Bronchial epithelial cell (primary cell): ENCODE measurements around the gene GRM8. TPM values are rescaled to one million over a fixed set of nuclear protein-coding genes. Genes with fewer than 3 reads are reported as not detected.
"Not testable (repeated sequence)": the region's sequence is repeated elsewhere in the genome, so short reads cannot be mapped to it uniquely, and the experiment has no call there.

Experiments used
- DNase-seq: peaks from one replicate; pipeline ENCODE4 v3.0.0-alpha.2; 2010; ENCODE audit warnings: low read depth
- FAIRE-seq: peaks from 2 replicates; lab custom pipeline; 2011; peaks lifted over from hg19 to GRCh38; lab: Jason Lieb, UNC
- H3K27me3 ChIP-seq: 2 replicates; pipeline ENCODE4 v1.5.1; 2011; ENCODE audit warnings: low read length; ENCODE audit not compliant: control insufficient read depth, insufficient read depth
- H3K36me3 ChIP-seq: 2 replicates; pipeline ENCODE4 v1.5.1; 2011; ENCODE audit warnings: low read length; ENCODE audit not compliant: control insufficient read depth, insufficient read depth
- H3K4me3 ChIP-seq: 2 replicates; pipeline ENCODE4 v1.5.1; 2011; ENCODE audit warnings: mild to moderate bottlenecking, low read depth, low read length, control low read depth
- total RNA-seq: library from RNA; depleted of rRNA; stranded (reverse); fragments of >200 nt; gene quantifications from 2 replicates; pipeline ENCODE4 v1.2.1, GENCODE V29; 2014
- TF ChIP-seq, protein P1 (sequence below): IDR thresholded peaks from 2 replicates; pipeline ENCODE4 v1.5.1; 2011; ENCODE audit warnings: mild to moderate bottlenecking, moderate library complexity, low read length, control low read depth, inconsistent platforms; ENCODE audit not compliant: insufficient read depth, severe bottlenecking

The GRM8 gene
- total RNA-seq, 1 donor from 2014 or later, result not detected

DNA sequence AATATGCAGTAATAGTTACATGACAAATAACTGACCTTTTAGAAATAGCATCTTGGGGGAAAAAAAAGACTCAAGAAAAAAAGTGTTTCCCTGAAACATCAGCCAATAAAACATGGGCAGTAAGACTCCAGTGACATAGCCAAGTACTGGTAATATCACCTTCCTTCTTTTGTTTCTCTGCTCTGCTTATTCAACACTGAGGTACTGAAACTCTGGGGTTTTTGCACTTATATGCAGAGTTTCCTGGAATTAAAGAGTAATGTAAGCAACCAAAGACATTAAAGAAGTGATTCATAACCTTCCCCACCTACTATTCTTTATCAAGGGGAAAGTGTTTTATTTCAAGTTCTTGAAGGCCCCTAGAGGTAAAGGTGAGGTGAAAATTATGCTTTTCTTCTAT lies 414.5 kb downstream of the GRM8 start:
- DNase-seq (no peak), FAIRE-seq (no peak)
- TF ChIP-seq, protein P1, sequence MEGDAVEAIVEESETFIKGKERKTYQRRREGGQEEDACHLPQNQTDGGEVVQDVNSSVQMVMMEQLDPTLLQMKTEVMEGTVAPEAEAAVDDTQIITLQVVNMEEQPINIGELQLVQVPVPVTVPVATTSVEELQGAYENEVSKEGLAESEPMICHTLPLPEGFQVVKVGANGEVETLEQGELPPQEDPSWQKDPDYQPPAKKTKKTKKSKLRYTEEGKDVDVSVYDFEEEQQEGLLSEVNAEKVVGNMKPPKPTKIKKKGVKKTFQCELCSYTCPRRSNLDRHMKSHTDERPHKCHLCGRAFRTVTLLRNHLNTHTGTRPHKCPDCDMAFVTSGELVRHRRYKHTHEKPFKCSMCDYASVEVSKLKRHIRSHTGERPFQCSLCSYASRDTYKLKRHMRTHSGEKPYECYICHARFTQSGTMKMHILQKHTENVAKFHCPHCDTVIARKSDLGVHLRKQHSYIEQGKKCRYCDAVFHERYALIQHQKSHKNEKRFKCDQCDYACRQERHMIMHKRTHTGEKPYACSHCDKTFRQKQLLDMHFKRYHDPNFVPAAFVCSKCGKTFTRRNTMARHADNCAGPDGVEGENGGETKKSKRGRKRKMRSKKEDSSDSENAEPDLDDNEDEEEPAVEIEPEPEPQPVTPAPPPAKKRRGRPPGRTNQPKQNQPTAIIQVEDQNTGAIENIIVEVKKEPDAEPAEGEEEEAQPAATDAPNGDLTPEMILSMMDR, result no peak
- H3K4me3 ChIP-seq, result no peak overlapping the region
- H3K27me3 ChIP-seq, result no peaks in the 10 kb centered on the region
- no peaks in the 10 kb centered on the region for H3K36me3 ChIP-seq

DNA sequence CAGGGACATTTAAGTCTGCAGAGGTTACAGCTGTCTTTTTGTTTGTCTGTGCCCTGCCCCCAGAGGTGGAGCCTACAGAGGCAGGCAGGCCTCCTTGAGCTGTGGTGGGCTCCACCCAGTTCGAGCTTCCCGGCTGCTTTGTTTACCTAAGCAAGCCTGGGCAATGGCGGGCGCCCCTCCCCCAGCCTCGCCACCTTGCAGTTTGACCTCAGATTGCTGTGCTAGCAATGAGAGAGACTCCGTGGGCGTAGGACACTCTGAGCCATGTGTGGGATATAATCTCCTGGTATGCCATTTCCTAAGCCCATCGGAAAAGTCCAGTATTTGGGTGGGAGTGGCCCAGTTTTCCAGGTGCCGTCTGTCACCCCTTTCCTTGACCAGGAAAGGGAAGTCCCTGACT lies 421.5 kb downstream of the GRM8 start:
- not testable (repeated sequence) for DNase-seq, H3K4me3 ChIP-seq, H3K36me3 ChIP-seq, H3K27me3 ChIP-seq, FAIRE-seq

DNA sequence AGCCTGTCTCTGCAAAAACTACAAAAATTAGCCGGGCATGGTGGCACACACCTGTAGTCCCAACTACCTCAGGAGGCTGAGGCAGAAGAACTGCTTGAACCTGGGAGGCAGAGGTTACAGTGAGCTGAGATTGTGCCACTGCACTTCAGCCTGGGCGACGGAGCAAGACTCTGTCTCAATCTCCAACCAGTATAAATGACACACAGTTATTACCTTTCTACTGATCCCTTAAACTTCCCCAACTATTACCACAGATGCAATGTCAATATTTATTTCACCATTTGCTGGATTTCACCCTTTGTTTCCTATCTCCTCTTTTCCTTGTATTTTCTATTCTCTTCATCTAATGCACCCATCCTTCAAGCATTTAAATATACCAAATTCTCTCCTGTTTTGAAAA lies 431.8 kb downstream of the GRM8 start:
- TF ChIP-seq, protein P1, result no peak
- Histone ChIP-seq H3K4me3 (no peak overlapping the region), H3K27me3 (no peaks in the 10 kb centered on the region), H3K36me3 (no peaks in the 10 kb centered on the region)
- no peak for FAIRE-seq
- no peak for DNase-seq

DNA sequence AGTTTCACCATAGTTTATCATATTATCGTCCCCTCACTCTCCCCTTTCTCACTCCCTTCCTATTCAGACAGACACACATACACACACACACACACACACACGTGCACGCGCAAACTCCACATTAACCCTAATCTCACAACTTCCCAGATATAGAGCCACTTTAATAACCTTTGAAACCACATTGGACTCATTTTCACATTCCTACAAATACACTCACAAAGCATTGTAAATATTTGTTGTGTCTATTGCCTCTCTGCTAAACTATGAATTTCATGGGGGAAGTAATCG lies 433.6 kb downstream of the GRM8 start:
- no peak overlapping the region for H3K4me3 ChIP-seq
- DNase-seq (no peak), FAIRE-seq (no peak)

DNA sequence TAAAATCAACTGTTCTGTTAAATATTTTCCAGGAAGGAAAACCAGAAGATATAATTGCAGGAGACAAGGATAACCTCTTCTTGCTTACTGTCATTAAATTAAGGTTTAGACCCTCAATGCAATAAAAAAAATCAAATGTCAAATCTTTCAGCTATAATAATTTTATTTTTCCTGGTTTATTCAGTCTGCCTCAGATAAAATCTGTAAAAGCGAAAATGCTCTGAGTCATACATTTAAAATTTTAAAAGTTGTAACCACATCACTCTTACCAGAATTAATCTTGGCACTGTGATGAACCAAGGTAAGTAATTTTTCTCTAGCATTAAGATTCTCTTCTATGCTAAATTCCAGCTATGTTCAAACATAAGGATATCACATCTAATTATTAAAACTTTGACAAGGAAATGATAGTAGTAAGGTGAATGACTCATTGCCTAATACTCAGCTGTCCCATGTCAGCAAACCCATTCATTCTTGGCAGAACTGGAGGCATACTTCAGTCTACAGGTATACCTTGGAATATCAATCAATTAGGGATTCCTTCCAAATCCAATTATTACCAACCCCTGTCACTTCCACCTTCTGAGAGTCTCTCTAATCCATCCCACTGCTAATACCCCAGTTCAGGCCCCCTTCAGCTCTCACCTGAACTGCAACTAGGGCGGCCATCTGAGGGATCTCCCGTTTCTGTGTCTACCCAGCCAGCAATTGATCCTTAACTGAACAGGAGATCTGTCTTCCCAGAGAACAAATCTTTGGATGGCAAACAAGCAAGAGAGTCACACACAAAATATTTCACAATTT lies 434.1 kb downstream of the GRM8 start:
- FAIRE-seq, result no peak
- DNase-seq, result no peak
- TF ChIP-seq, protein P1, result no peak
- Histone ChIP-seq H3K27me3 (no peaks in the 10 kb centered on the region), H3K4me3 (no peak overlapping the region), H3K36me3 (no peaks in the 10 kb centered on the region)

More for the DNA sequence above, 433.6 kb downstream of the GRM8 start:
- TF ChIP-seq, protein P1, result no peak
- Histone ChIP-seq H3K27me3 (no peaks in the 10 kb centered on the region), H3K36me3 (no peaks in the 10 kb centered on the region)

DNA sequence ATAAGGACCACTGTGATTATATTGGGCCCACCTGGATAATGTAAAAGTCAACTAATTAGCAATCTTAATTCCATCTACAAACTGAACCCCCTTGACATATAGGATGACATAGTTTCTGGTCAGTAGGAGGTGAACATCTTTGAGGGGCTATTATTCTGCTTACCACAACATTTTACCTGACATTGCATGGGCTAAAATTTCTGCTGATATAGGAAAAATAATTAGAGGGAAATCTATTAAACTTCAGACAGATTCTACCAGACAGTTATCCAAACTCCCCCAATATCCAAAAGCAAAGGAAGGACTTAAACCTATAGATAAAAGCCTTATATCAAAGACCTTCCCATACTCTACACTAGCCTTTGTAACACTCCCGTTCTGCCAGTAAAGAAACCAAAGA lies 443.6 kb downstream of the GRM8 start:
- Histone ChIP-seq H3K4me3 (no peak overlapping the region), H3K27me3 (no peaks in the 10 kb centered on the region), H3K36me3 (no peaks in the 10 kb centered on the region)
- no peak for FAIRE-seq
- TF ChIP-seq, protein P1, result no peak
- no peak for DNase-seq
